Endometrial microvascular endothelial cells (primary cell): ENCODE measurements around the gene LAMP1. TPM values are rescaled to one million over a fixed set of nuclear protein-coding genes. Genes with fewer than 3 reads are reported as not detected.
"Not testable (repeated sequence)": the region's sequence is repeated elsewhere in the genome, so short reads cannot be mapped to it uniquely, and the experiment has no call there.

Experiments
- in situ Hi-C: cut with HindIII; loops from 2 replicates; pipeline ENCODE4 v1.10.0; 2017; ENCODE audit warnings: low sequenced_read_pairs, low pct_unique_long_range_greater_than_20kb; ENCODE audit errors: inconsistent ontology term
- total RNA-seq: library from RNA; depleted of rRNA; stranded (reverse); fragments of >200 nt; gene quantifications from one replicate; pipeline ENCODE4 v1.2.3, GENCODE V29; 2015; ENCODE audit errors: inconsistent ontology term

The LAMP1 gene
- total RNA-seq, 1 donor from 2014 or later, result 239 TPM

DNA sequence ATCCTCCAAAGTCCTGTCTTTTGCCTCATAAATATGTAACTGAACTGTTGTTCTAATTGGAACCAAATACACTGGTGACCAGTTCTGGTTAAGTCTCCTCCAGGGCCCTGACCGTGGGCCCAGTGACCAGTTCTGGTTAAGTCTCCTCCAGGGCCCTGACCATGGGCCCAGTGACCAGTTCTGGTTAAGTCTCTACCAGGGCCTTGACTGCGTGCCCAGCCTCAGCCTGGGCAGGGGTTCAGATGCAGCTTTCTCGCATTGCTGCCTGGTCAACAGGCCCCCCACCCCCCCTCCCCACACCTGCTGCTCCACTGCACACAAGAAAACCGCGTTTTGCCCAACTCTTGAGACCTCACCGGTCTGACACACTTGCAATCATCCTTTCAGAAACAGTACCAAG lies 70.7 kb downstream of the LAMP1 start:
- in situ Hi-C loops, result no loop called here

DNA sequence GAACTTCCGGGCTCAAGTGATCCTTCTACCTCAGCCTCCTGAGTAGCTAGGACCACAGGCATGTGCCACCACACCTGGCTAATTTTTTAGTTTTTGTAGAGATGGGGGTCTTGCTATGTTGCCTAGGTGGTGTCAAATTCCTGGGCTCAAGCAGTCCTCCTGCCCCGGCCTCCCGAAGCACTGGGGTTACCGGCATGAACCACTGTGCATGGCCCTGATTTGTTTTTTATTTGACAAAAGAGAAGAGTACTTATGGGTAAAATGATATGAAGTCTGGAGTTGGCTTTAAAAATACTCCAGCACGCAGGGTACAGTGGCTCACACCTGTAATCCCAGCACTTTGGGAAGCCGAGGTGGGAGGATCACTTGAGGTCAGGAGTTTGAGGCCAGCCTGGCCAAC lies 71.3 kb downstream of the LAMP1 start:
- in situ Hi-C loops, result not testable (repeated sequence)

DNA sequence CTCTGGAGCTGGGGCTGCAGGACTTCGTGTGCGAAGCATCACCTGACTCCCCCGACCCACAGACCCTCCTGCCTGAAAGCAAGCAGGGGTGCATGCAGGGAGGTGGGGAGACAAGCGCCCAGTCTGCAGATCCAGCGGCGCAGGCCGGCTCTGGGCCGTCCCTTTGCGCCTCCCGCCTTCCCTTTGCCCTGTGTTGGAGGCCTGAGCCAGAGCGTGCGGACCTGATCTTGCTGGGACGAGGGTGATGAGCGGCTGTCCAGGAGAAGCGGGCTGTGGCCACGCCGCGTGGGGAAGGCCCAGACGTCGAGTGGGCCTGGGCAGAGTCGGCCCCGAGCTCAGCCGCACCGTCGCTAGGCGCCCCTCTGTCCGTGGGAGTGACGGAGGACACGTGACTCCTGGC lies 72.2 kb downstream of the LAMP1 start:
- in situ Hi-C loops, result no loop called here

- in situ Hi-C loops, result no loop called here
These were observed 72.8 kb downstream of the LAMP1 start for GRCh38 chr13:113369881-113370280.

- in situ Hi-C loops, result no loop called here
These were observed 74.0 kb downstream of the LAMP1 start for GRCh38 chr13:113371061-113371460.

GRCh38 chr13:113371701-113372100 lies 74.7 kb downstream of the LAMP1 start:
- in situ Hi-C loops, result not testable (repeated sequence)

Other genes starting within 250 kb of the LAMP1 start
- not detected for gene F7, start 191.4 kb upstream of the LAMP1 start, total RNA-seq
- gene F10, start 174.4 kb upstream of the LAMP1 start, total RNA-seq, result not detected
- not detected for gene PROZ, start 138.6 kb upstream of the LAMP1 start, total RNA-seq
- gene PCID2, start 88.6 kb upstream of the LAMP1 start, total RNA-seq, result 109 TPM
- gene CUL4A, start 87.6 kb upstream of the LAMP1 start, total RNA-seq, result 103 TPM
- not detected for gene GRTP1, start 66.9 kb downstream of the LAMP1 start, total RNA-seq
- gene ADPRHL1, start 156.2 kb downstream of the LAMP1 start, total RNA-seq, result 17.5 TPM
- gene DCUN1D2, start 193.5 kb downstream of the LAMP1 start, total RNA-seq, result 3.0 TPM